DND-41 (cell line): ENCODE results near the gene SIRPG.

Source experiments
- EZH2 ChIP-seq: IDR thresholded peaks from 3 replicates; pipeline ENCODE4 v1.6.1; 2012; ENCODE audit warnings: borderline replicate concordance, low read depth, mild to moderate bottlenecking, moderate library complexity, low read length, inconsistent platforms; ENCODE audit not compliant: severe bottlenecking
- TF ChIP-seq, protein P1 (sequence below): IDR thresholded peaks from 2 replicates; pipeline ENCODE4 v1.5.1; 2012; ENCODE audit warnings: borderline replicate concordance, low read length, moderate library complexity, mild to moderate bottlenecking; ENCODE audit not compliant: poor library complexity, severe bottlenecking; ENCODE audit errors: extremely low read depth

DNA sequence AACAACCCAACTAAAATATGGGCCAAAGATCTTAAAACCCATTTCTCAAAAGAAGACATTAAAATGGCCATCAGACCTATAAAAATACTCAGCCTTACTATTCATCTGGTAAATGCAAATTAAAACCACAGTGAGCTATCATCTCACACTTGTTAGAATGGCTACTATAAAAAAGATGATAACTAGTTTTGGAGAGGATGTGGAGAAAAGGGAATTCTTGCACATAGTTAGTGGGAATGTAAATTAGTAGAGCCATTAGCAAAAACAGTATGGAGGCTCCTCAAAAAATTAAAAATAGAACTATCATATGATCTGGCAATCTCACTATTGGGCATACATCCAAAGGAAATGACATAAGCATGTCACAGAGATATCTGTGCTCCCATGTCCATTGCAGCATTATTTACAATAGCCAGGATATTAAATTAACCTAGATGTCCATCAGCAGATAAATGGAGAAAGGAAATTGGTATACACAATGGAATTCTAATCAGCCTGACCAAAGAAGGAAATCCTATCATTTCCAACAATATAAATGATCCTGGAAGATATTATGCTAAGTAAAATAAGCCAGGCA lies 40.6 kb downstream of the SIRPG start:
- TF ChIP-seq, protein P1, sequence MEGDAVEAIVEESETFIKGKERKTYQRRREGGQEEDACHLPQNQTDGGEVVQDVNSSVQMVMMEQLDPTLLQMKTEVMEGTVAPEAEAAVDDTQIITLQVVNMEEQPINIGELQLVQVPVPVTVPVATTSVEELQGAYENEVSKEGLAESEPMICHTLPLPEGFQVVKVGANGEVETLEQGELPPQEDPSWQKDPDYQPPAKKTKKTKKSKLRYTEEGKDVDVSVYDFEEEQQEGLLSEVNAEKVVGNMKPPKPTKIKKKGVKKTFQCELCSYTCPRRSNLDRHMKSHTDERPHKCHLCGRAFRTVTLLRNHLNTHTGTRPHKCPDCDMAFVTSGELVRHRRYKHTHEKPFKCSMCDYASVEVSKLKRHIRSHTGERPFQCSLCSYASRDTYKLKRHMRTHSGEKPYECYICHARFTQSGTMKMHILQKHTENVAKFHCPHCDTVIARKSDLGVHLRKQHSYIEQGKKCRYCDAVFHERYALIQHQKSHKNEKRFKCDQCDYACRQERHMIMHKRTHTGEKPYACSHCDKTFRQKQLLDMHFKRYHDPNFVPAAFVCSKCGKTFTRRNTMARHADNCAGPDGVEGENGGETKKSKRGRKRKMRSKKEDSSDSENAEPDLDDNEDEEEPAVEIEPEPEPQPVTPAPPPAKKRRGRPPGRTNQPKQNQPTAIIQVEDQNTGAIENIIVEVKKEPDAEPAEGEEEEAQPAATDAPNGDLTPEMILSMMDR = no peak
- TF ChIP-seq EZH2 = no peak
